Adipocyte (in vitro differentiated cells): ENCODE data around the gene UBE2H.
"Not testable (repeated sequence)": the region's sequence is repeated elsewhere in the genome, so short reads cannot be mapped to it uniquely, and the experiment has no call there.

Source experiments
- DNase-seq: peaks from one replicate; pipeline ENCODE4 v3.0.0-alpha.2; 2015; ENCODE audit warnings: low read depth
- H3K27me3 ChIP-seq: replicated peaks from 2 replicates; pipeline ENCODE4 v1.7.0; 2013; ENCODE audit warnings: mild to moderate bottlenecking, low read length, moderate library complexity; ENCODE audit not compliant: control insufficient read depth, insufficient read depth
- H3K36me3 ChIP-seq: 2 replicates; pipeline ENCODE4 v1.7.0; 2013; ENCODE audit warnings: low read length, mild to moderate bottlenecking, moderate library complexity; ENCODE audit not compliant: control insufficient read depth, insufficient read depth, severe bottlenecking
- H3K4me1 ChIP-seq: 2 replicates; pipeline ENCODE4 v1.7.0; 2013; ENCODE audit warnings: mild to moderate bottlenecking, low read length, moderate library complexity; ENCODE audit not compliant: control insufficient read depth, insufficient read depth
- H3K4me3 ChIP-seq: 2 replicates; pipeline ENCODE4 v1.7.0; 2013; ENCODE audit warnings: mild to moderate bottlenecking, low read length, moderate library complexity
- H3K9ac ChIP-seq: 2 replicates; pipeline ENCODE4 v1.7.0; 2013; ENCODE audit warnings: mild to moderate bottlenecking, low read length, moderate library complexity
- H3K9me3 ChIP-seq: 2 replicates; pipeline ENCODE4 v1.7.0; 2013; ENCODE audit warnings: mild to moderate bottlenecking, low read length, moderate library complexity; ENCODE audit not compliant: control insufficient read depth

Gene UBE2H

DNA sequence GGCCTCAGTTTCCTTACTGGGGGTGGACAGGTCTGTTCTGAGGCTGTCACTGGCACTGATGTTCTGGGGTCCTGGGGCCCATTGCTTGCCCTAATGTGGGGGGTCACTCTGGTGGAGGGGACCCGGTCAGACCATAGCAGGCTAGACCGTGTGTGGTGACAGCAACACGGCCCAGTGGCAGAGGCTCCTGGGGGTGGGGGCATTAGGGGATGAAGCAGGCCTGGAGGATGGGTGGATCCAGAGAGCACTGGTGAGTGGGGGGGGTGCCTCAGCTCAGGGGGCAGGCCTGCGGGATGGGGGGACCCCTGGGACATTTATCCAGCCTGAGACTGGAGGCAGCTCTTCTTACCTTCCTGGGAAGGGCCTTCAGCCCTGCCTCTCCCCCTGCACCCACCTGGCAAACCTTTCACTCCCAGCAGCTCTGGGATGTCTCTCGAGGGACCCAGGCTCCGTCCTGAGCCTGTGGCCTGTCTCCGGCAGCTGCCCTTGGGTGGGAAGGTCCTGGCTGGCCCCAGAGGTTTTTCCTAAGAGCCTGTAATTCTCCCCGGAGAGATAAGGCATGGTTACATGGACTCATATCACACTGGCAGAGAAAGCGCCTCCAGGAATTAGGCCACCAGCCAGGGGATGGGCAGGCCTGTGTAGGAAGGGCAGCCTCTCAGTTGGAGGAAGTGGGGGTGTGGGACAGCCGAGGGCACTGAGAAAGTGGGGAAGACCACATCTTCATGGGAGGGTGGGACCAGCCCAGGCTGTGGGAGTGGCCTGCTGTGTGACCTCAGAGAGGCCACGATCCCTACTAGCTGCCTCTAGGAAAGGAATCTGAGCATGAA is 147.7 kb downstream of the UBE2H start:
- H3K4me1 ChIP-seq: no peaks in the 10 kb centered on the region
- H3K9ac ChIP-seq: no peak overlapping the region
- H3K4me3 ChIP-seq: no peak overlapping the region
- no peaks in the 10 kb centered on the region for H3K9me3 ChIP-seq
- DNase-seq: no peak
- peaks cover 6% of the 10 kb centered on the region for H3K27me3 ChIP-seq
- no peaks in the 10 kb centered on the region for H3K36me3 ChIP-seq

DNA sequence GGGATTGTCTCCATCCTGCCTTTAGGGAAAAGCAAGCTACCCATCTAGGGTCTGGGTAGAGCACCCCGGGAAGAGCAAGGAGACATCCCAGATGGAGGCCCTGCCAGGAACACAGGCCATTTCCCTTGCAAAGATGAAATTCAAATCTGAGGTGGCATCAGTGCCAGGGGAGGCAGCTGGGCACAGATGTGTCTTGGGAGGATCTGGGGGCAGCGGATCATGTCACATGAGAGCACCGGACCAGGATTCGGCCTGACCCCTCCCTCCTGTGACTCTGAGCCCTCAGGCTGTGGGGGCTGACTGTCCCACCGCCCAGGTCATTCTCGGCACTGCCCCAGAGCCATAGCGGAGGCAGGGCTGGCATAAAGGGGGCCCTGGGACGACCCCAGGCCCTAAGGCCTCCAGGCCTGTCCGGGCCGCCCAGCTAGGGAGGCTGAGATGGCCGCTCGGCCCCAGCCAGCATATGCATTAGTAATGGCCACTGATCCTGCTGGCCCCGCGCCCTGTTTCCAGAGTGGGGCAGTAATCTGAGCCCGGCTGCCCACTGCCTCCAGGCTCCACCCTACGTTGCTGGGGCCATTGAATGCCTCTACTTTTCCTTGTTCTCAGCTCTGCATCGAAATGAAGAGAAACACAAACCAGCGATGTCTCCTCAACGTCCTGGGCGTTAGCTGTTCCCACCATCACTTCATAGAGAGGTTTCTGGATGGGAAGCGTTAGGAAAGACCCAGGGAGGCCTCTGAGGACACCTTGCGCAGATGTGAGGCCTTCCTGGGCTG is 148.5 kb downstream of the UBE2H start:
- H3K27me3 ChIP-seq: peaks cover 6% of the 10 kb centered on the region
- no peak overlapping the region for H3K9ac ChIP-seq
- H3K9me3 ChIP-seq: no peaks in the 10 kb centered on the region
- H3K36me3 ChIP-seq: no peaks in the 10 kb centered on the region
- no peak overlapping the region for H3K4me3 ChIP-seq
- DNase-seq: no peak
- no peaks in the 10 kb centered on the region for H3K4me1 ChIP-seq

DNA sequence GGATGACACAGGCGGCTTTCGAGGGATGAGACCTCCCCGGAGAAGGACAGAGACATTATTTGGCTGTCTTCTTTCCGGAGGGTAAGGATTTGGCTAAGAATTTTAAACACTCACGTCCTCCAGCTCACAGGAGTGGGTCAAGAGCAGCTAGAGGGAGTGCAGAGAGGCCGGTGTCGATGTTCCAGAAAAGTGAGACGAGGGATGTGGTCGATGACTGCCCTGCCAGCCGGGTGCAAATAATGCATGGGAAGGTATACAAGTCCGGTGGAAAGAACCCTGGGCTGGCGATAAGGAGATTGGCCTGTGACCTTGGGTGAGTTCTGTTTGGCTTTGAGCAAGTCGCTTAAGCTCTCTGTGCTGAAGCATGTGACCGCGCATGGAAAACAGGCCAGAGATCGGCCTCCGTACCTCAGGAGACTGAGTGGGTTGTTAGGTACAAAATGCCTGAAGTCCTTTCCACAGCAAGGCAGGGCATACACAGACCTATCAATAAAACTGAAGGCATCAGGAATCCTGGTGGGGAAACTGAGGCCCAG is 149.1 kb downstream of the UBE2H start:
- H3K4me3 ChIP-seq: no peak overlapping the region
- H3K9me3 ChIP-seq: no peaks in the 10 kb centered on the region
- H3K36me3 ChIP-seq: no peaks in the 10 kb centered on the region
- H3K4me1 ChIP-seq: no peaks in the 10 kb centered on the region
- H3K27me3 ChIP-seq: peaks cover 12% of the 10 kb centered on the region
- DNase-seq: no peak
- H3K9ac ChIP-seq: no peak overlapping the region

DNA sequence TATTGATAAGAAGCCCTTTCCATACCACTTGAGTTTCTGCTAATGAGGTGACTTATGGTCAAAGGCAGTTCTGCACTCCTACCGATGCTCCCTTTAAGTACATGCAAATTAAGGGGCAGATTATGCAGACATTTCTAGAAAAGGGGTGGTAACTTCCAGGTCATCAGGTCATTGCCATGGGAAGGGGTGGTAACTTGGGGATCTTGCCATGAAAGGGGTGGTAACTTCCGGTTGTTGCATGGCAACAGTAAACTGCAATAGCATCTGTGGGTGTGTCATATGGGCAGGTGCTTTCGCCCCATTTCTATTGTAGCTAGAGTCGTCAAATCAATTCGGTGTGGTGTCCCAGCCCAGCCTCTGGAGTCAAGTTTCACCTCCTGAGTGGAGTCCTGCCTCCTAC is 150.9 kb downstream of the UBE2H start:
- Histone ChIP-seq H3K27me3 (peaks cover 12% of the 10 kb centered on the region), H3K4me3 (no peak overlapping the region), H3K36me3 (no peaks in the 10 kb centered on the region), H3K9ac (no peak overlapping the region), H3K4me1 (peaks cover 3% of the 10 kb centered on the region), H3K9me3 (no peaks in the 10 kb centered on the region)
- DNase-seq: no peak

DNA sequence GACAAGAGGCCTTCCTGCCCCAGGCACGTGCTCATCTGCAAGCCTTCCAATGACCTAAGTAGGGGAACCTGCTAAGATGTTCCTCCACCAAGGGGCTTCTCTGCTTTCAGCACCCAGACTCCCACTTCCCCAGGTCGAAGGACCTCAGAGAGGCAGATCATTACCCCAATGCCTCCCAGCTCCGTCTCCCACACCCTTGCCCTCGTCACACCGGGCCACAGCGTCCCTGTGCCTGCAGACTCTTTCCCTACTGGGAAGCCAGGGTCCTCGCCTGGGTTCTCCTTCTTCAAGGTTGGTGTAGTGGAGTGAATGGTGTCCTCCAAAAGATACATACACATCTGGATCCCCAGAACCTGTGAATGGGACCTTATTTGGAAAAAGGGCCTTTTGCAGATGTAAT is 151.9 kb downstream of the UBE2H start:
- Histone ChIP-seq H3K4me3 (no peak overlapping the region), H3K27me3 (peaks cover 17% of the 10 kb centered on the region), H3K4me1 (peaks cover 3% of the 10 kb centered on the region), H3K36me3 (no peaks in the 10 kb centered on the region), H3K9me3 (no peaks in the 10 kb centered on the region), H3K9ac (no peak overlapping the region)
- DNase-seq: no peak

DNA sequence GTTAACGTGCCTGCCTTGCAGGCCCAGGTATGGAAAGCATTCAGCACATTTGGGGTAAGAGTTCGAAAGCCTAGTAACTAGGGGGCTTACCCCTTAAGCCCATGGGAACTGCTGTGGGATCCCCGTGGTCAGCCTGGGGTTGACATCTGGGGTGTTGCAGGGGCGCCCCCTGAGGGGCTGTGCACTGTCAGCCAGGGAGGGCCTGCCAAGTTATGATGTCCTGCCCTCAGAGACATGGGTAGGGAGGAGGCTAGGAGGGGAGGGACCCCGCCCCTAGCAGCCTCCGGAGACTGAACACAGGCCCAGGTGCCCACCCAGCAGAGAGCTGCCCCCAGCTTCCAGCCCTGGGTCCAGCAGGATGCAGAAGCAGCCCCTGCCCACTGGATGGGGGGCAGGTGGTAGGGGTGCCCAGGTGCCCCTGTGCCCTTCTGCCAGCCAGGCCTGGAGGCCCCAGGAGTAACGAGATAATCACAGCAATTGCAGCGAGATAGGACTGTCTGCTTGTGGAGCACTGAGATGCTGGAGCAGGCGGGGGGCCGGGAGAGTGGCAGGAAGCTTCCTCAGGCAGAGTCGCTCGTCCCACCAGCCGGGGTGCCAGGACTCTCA is 153.3 kb downstream of the UBE2H start:
- Histone ChIP-seq H3K27me3 (peaks cover 21% of the 10 kb centered on the region), H3K9ac (no peak overlapping the region), H3K36me3 (no peaks in the 10 kb centered on the region), H3K4me3 (no peak overlapping the region), H3K9me3 (no peaks in the 10 kb centered on the region), H3K4me1 (peaks cover 3% of the 10 kb centered on the region)
- no peak for DNase-seq

DNA sequence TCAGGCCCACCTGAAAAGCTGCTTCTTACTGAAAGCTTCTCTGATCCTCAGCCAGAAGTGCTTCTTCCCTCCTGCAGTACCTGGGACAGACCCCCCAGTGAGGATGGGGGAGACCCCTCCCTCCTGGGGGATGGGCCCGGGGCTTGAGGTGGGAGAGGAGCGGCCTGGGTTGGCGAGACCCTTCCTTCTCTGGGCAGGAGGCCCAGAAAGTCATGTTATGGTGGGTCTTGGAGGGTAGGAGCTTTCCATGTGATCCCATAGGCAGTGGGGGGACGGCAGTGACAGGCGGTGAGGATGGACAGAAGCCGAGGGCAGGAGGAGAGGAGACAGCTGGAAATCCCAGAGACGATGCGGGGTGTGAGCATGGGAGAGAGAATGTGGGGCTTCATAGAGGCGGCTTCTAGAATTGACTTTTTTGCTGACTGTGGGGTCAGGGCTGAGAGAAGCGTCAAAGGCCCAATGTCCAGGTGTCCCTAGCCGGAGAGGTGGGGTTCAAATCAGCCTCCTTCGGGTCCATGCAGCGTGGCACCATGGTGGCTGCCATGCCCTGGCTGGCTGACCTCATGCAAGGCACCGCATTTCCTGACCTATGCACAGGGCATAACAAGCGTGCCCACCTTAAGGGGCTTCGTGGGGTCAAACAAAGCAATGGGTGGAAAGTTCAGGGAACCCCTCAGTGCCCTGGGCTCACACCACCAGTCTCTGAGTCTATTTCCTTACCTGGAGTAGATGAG is 154.0 kb downstream of the UBE2H start:
- Histone ChIP-seq H3K36me3 (no peaks in the 10 kb centered on the region), H3K4me3 (no peak overlapping the region), H3K9ac (no peak overlapping the region), H3K27me3 (peaks cover 21% of the 10 kb centered on the region), H3K4me1 (peaks cover 3% of the 10 kb centered on the region), H3K9me3 (no peaks in the 10 kb centered on the region)
- DNase-seq: no peak

DNA sequence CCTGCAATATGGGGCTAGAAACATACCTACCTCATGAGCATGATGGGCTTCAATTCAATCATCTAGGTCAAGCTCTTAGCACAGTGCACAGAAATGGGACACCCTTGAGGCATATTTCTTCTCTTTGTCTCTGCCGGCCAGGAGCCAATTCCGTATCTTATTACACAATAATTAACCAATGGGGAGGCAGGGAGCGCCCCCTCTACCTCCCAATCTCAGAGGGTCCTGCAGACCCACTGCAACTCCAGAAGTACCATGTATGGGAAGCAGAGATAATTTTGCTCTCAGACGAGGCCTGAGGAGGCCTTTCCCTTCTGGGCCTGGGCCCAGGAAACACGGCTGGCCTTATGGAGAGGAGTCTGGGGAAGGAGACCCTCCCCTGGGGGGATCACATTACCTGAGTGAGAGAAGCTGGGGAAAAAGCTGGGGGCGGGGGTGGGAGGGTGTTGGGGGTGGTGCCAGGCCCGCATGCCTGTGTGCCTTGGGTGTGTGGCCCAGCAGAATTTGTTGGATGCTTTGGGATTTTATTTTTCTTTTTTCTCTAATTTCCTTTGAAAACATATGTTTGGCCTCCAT is 155.5 kb downstream of the UBE2H start:
- Histone ChIP-seq H3K36me3 (no peaks in the 10 kb centered on the region), H3K9me3 (no peaks in the 10 kb centered on the region), H3K4me3 (no peak overlapping the region), H3K9ac (no peak overlapping the region), H3K4me1 (peaks cover 3% of the 10 kb centered on the region), H3K27me3 (peaks cover 18% of the 10 kb centered on the region)
- no peak for DNase-seq

DNA sequence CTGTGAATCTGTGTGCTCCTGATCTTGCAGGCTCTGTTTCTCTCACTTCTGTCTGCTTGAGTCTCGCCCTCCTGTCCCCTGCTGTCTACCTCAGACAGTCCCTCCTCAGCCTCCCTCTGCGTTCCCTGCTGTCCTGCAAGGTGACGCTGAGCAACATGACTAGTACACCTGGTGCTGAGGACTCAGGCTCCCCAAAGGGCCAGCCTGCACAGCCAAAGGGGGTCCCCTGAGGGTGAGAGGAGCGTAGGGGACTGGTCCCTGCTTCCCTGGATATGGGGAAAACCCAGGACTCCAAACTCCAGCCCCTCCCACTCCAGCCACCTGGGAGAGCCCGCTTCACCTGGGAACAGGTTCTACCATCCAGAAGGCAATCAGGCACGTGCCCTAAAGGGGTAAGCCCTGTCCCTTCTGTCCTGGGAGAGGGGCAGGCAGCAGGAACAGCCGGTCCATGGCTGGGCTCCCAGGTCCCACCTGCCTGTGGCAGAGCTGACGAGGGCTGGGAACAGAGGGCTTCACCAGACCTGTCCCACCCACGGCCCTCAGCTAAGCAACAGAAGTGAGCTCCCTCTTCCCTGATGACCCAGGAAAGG is 156.5 kb downstream of the UBE2H start:
- no peak for DNase-seq
- no peak overlapping the region for H3K9ac ChIP-seq
- no peak overlapping the region for H3K4me3 ChIP-seq
- peaks cover 3% of the 10 kb centered on the region for H3K4me1 ChIP-seq
- H3K9me3 ChIP-seq: no peaks in the 10 kb centered on the region
- peaks cover 21% of the 10 kb centered on the region for H3K27me3 ChIP-seq
- H3K36me3 ChIP-seq: no peaks in the 10 kb centered on the region

DNA sequence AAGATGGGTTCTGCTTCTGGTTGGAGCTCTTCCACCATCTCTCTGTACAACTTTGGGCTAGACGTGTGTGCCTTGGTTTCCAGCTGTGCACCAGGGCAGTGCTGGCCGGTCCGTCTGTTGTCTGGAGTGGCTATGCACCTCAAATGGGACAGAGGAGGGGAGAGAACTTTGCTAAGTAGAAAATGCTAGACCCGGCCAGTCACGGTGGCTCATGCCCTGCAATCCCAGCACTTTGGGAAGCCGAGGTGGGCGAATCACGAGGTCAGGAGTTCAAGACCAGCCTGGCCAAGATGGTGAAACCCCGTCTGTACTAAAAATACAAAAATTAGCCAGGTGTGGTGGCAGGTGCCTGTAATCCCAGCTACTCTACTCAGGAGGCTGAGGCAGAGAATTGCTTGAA is 158.3 kb downstream of the UBE2H start:
- DNase-seq: not testable (repeated sequence)

More for the DNA sequence above, 158.3 kb downstream of the UBE2H start:
- H3K9me3 ChIP-seq, H3K36me3 ChIP-seq, H3K9ac ChIP-seq, H3K4me1 ChIP-seq, H3K4me3 ChIP-seq: not testable (repeated sequence)
- peaks cover 30% of the 10 kb centered on the region for H3K27me3 ChIP-seq
